Measurements from ENCODE around the gene ZNF334. TPM values are rescaled to one million over a fixed set of nuclear protein-coding genes. Genes with fewer than 3 reads are reported as not detected.

Gene ZNF334
- total RNA-seq, 4 donors from 2014 or later: 5.1 to 14.0 (median 7.0) TPM

DNA sequence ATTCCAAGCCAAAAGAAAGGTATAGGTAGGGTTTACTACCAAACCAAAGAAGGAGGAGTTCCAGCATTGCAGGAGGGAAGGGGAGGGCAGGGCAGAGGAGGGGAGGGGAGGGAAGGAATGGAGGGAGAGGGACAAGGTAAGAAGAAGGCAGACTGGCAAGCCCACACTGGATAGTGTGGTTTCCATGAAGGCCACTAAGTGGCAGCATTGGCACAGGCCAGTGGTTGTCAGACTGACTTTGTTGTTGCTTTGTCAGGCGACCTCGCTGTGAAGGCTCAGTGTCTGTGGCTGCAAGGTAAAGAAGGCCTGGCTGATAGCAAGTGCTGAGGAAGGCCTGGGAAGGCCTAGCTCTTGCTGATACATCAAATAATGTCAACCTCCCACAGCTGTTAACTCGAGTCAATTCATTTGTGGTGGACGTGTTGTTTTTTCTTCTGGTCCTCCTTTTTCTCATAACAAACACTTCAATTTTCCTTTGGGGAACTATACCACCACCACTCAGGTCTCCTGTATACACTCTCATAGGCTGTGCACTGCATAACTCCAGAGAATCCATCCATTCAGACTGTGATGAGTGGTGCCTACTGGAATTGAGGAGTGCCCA is 7.7 kb upstream of the ZNF334 start:
- TF ChIP-seq, protein P1, sequence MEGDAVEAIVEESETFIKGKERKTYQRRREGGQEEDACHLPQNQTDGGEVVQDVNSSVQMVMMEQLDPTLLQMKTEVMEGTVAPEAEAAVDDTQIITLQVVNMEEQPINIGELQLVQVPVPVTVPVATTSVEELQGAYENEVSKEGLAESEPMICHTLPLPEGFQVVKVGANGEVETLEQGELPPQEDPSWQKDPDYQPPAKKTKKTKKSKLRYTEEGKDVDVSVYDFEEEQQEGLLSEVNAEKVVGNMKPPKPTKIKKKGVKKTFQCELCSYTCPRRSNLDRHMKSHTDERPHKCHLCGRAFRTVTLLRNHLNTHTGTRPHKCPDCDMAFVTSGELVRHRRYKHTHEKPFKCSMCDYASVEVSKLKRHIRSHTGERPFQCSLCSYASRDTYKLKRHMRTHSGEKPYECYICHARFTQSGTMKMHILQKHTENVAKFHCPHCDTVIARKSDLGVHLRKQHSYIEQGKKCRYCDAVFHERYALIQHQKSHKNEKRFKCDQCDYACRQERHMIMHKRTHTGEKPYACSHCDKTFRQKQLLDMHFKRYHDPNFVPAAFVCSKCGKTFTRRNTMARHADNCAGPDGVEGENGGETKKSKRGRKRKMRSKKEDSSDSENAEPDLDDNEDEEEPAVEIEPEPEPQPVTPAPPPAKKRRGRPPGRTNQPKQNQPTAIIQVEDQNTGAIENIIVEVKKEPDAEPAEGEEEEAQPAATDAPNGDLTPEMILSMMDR (IDR thresholded peaks at IDR 0.05): peak; percentile 36 to 61 (median 46)
- no peak for TF ChIP-seq EP300 (IDR thresholded peaks at IDR 0.05)
- H3K27me3 ChIP-seq: peaks cover 0 to 26% of the 10 kb centered on the region in 2 donors

DNA sequence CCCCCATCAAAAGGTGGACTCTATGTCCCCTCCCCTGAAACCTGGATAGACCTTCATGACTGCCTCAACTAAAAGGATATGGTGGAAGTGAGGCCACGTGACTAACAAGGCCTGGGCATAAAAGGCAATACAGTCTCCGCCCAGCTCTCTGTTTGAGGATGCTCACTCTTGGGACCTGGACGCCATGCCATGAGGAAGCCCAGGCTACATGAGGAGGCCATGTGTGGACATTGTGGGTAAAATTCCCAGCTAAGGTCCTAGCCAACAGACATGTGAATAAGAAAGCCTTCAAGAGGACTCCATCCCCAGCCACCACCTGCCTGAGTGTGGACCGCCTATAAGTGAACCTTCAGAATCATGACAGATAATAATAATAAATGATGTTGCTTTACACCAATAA is 7.2 kb upstream of the ZNF334 start:
- Histone ChIP-seq H3K4me3 (no peak overlapping the region), H3K4me1 (no peaks in the 10 kb centered on the region), H3K27me3 (peaks cover 0 to 29% of the 10 kb centered on the region in 2 donors), H3K9me3 (peaks cover 0 to 3% (median 0%) of the 10 kb centered on the region in 4 donors), H3K27ac (no peak overlapping the region), H3K36me3 (no peaks in the 10 kb centered on the region)
- 77 to 95% methylated on average over 4 of the region's 4 CpGs for WGBS, 2 donors
- DNase-seq (ENCODE audit: low spot score in 2 of 2): no peak
- no peak for TF ChIP-seq EP300 (IDR thresholded peaks at IDR 0.05)
- no peak for TF ChIP-seq POLR2A (IDR thresholded peaks at IDR 0.05)
- TF ChIP-seq, protein P1 (IDR thresholded peaks at IDR 0.05): no peak

More for the DNA sequence above, 7.7 kb upstream of the ZNF334 start:
- Histone ChIP-seq H3K27ac (no peak overlapping the region), H3K4me3 (no peak overlapping the region), H3K4me1 (no peaks in the 10 kb centered on the region), H3K36me3 (no peaks in the 10 kb centered on the region), H3K9me3 (peaks cover 0 to 3% (median 0%) of the 10 kb centered on the region in 4 donors)
- peak in 1 of 2 donors; percentile 15 for DNase-seq (ENCODE audit: low spot score in 2 of 2)
- 26% methylated on average over 4 of the region's 4 CpGs for WGBS, 2 donors

DNA sequence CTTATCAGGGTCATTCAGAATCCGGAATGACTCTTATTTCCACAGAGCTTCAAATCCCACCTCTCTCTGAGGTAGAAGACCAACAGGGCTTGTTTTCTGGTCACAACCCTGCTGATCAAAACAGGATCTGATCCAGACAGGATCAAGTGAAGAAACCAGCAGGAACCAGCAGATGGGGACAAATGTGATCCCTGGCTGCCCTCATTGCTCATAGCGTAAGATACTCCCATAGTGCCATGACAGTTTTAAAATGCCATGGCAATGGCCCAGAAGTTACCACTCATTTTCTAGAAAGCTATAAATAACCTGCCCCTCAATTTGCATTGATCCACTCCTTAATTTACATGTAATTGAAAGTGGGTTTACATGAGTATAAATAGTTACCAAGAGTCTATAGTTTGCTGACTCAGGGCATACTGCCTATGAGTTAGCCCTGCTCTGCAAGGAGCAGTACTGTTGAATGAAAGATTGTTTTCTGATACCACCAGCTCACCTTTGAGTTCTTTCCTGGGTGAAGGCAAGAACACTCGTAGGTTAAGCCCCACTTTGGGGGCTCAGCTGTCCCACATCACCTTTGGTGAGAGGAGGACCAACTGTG is 6.2 kb upstream of the ZNF334 start:
- no peak for TF ChIP-seq EP300 (IDR thresholded peaks at IDR 0.05)
- TF ChIP-seq POLR2A (IDR thresholded peaks at IDR 0.05): no peak
- TF ChIP-seq, protein P1 (IDR thresholded peaks at IDR 0.05): no peak
- DNase-seq (ENCODE audit: low spot score in 2 of 2): no peak
- WGBS, 2 donors: 62 to 66% methylated on average over 3 of the region's 3 CpGs
- peaks cover 0 to 3% (median 0%) of the 10 kb centered on the region in 4 donors for H3K9me3 ChIP-seq
- no peak overlapping the region for H3K27ac ChIP-seq
- H3K27me3 ChIP-seq: peaks cover 0 to 29% of the 10 kb centered on the region in 2 donors
- no peaks in the 10 kb centered on the region for H3K36me3 ChIP-seq
- no peak overlapping the region for H3K4me3 ChIP-seq
- no peaks in the 10 kb centered on the region for H3K4me1 ChIP-seq

DNA sequence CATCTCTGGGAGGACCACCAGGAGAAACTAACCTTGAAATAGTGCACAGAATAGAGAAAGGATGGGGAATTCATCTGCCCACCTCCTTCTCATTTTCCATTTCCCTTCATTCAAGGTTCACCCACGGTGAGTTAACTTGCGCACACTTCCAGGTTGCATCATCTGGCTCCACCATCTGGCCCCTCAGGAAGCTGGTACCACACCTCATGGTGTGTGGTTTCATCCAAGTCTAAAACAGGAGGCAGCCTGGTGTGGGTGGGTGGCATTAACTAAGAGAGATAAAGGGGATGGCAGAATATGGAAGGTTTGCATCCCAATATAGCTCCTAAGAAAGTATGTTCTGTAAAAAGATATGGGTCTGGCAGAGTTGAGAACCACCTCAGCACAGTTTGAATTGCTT is 3.8 kb downstream of the ZNF334 start:
- 79 to 86% methylated on average over 2 of the region's 2 CpGs for WGBS, 2 donors
- H3K4me1 ChIP-seq: peaks cover 0 to 8% (median 0%) of the 10 kb centered on the region in 4 donors
- no peaks in the 10 kb centered on the region for H3K9me3 ChIP-seq
- no peak overlapping the region for H3K4me3 ChIP-seq
- no peak for DNase-seq (ENCODE audit: low spot score in 2 of 2)
- H3K36me3 ChIP-seq: peaks cover 0 to 5% (median 0%) of the 10 kb centered on the region in 3 donors
- H3K27ac ChIP-seq: no peak overlapping the region
- TF ChIP-seq POLR2A (IDR thresholded peaks at IDR 0.05) (no peak), EP300 (IDR thresholded peaks at IDR 0.05) (no peak)
- TF ChIP-seq, protein P1 (IDR thresholded peaks at IDR 0.05): no peak
- no peaks in the 10 kb centered on the region for H3K27me3 ChIP-seq

DNA sequence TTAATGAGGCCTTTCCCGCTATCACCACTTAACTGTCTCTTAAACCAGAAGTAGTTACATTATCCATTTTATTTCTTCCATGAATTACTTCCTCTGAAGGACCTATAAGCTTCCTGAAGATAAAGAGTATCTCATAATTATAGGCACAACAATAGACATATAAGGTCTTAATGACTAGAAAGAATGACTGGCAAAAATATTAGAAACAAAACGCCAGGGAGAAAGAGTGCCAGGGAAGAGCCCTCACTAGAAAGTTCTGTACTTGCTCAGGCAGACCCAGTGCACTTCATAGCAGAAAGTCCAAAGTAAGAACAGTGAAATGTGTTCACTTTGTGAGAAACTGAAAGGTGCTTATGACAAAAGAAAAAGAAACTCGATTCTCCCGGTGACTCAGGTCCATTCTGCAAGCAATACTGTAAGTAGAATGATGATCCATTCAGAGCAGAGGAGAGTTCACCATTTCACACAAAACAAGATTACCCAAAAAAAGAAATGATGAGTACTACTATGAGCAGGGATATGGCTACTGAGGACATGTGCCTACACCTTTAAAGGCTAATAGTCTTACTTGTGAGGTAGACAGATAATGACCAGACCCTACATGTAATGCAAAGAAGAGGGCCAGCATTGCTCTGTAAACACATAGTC is 5.5 kb downstream of the ZNF334 start:
- Histone ChIP-seq H3K27me3 (no peaks in the 10 kb centered on the region), H3K4me3 (no peak overlapping the region), H3K27ac (no peak overlapping the region), H3K4me1 (peaks cover 0 to 7% (median 0%) of the 10 kb centered on the region in 4 donors), H3K36me3 (peaks cover 0 to 13% (median 0%) of the 10 kb centered on the region in 3 donors), H3K9me3 (peaks cover 0 to 4% (median 0%) of the 10 kb centered on the region in 4 donors)
- WGBS, 2 donors: 91 to 93% methylated on average over 4 of the region's 4 CpGs
- no peak for DNase-seq (ENCODE audit: low spot score in 2 of 2)
- TF ChIP-seq POLR2A (IDR thresholded peaks at IDR 0.05) (no peak), EP300 (IDR thresholded peaks at IDR 0.05) (no peak)
- TF ChIP-seq, protein P1 (IDR thresholded peaks at IDR 0.05): no peak
